TTC549 (cell line): ENCODE results near the gene LRMDA.

ENCODE experiments used
- FAIRE-seq: peaks from 2 replicates; lab custom pipeline; 2012; peaks lifted over from hg19 to GRCh38; lab: Jason Lieb, UNC

Gene LRMDA

GRCh38 chr10:75449382-75450074, 18.1 kb downstream of the LRMDA start:
- no peak for FAIRE-seq

- FAIRE-seq, result no peak
Measured at GRCh38 chr10:75450075-75450445, 18.6 kb downstream of the LRMDA start.

GRCh38 chr10:75450644-75451640, 19.5 kb downstream of the LRMDA start:
- FAIRE-seq, result no peak

- no peak for FAIRE-seq
Measured at GRCh38 chr10:75451831-75452230, 20.4 kb downstream of the LRMDA start.

GRCh38 chr10:75452997-75453396, 21.6 kb downstream of the LRMDA start:
- FAIRE-seq, result no peak

GRCh38 chr10:75456122-75456521, 24.7 kb downstream of the LRMDA start:
- FAIRE-seq, result no peak

GRCh38 chr10:75460059-75460458, 28.6 kb downstream of the LRMDA start:
- no peak for FAIRE-seq

- no peak for FAIRE-seq
Measured at GRCh38 chr10:75461672-75462649, 30.5 kb downstream of the LRMDA start.

- FAIRE-seq, result no peak
Measured at GRCh38 chr10:75462865-75463264, 31.4 kb downstream of the LRMDA start.

- FAIRE-seq, result no peak
Measured at GRCh38 chr10:75464478-75465449, 33.3 kb downstream of the LRMDA start.

- no peak for FAIRE-seq
Measured at GRCh38 chr10:75465450-75465827, 34.0 kb downstream of the LRMDA start.

GRCh38 chr10:75466001-75466400, 34.6 kb downstream of the LRMDA start:
- FAIRE-seq, result no peak

- FAIRE-seq, result no peak
Measured at GRCh38 chr10:75466886-75467285, 35.5 kb downstream of the LRMDA start.

GRCh38 chr10:75468612-75469005, 37.2 kb downstream of the LRMDA start:
- FAIRE-seq, result no peak

- no peak for FAIRE-seq
Measured at GRCh38 chr10:75469006-75469616, 37.7 kb downstream of the LRMDA start.

- no peak for FAIRE-seq
Measured at GRCh38 chr10:75470901-75471300, 39.5 kb downstream of the LRMDA start.

GRCh38 chr10:75472685-75473084, 41.3 kb downstream of the LRMDA start:
- FAIRE-seq, result no peak

GRCh38 chr10:75474106-75474505, 42.7 kb downstream of the LRMDA start:
- FAIRE-seq, result no peak

GRCh38 chr10:75475460-75476182, 44.2 kb downstream of the LRMDA start:
- FAIRE-seq, result no peak

GRCh38 chr10:75476569-75476968, 45.1 kb downstream of the LRMDA start:
- no peak for FAIRE-seq
